OCI-LY3 (cell line): Measurements from ENCODE around the gene WASHC3.

Experiments
- EZH2phosphoT487 ChIP-seq: fragments of 200-600 bp; shearing (Covaris generic); IDR thresholded peaks from 2 replicates; pipeline ENCODE4 v1.6.1; 2018; ENCODE audit warnings: antibody characterized with exemption, mixed run types, low read depth
- TF ChIP-seq, protein P1 (sequence below): fragments of 200-600, 300-600 bp; sonication (generic); IDR thresholded peaks from 2 replicates; pipeline ENCODE4 v1.5.1; 2014; ENCODE audit warnings: antibody characterized with exemption, low read length, low read depth

DNA sequence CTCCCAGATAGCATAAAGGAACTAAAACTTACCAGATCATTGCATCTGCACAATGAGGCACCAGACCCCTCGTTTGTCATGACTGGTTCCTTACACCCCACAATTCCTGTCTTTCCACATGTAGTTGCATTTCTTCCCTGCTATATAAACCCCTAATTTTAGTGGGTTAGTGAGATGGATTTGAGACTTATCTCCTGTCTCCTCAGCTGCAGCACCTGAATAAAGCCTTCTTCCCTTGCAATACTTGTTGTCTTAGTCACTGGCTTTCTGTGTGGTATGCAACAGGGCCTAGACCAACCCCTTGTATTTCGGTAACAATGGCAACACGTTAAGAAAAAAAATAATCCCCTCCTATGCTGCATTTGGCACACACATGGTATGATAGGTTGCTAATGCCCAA lies 45.1 kb upstream of the WASHC3 start:
- TF ChIP-seq, protein P1, sequence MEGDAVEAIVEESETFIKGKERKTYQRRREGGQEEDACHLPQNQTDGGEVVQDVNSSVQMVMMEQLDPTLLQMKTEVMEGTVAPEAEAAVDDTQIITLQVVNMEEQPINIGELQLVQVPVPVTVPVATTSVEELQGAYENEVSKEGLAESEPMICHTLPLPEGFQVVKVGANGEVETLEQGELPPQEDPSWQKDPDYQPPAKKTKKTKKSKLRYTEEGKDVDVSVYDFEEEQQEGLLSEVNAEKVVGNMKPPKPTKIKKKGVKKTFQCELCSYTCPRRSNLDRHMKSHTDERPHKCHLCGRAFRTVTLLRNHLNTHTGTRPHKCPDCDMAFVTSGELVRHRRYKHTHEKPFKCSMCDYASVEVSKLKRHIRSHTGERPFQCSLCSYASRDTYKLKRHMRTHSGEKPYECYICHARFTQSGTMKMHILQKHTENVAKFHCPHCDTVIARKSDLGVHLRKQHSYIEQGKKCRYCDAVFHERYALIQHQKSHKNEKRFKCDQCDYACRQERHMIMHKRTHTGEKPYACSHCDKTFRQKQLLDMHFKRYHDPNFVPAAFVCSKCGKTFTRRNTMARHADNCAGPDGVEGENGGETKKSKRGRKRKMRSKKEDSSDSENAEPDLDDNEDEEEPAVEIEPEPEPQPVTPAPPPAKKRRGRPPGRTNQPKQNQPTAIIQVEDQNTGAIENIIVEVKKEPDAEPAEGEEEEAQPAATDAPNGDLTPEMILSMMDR = no peak
- TF ChIP-seq EZH2phosphoT487 = no peak
